Fibroblast of villous mesenchyme (primary cell): ENCODE data around the gene FOXRED2. TPM values are rescaled to one million over a fixed set of nuclear protein-coding genes. Genes with fewer than 3 reads are reported as not detected.

Experiments
- DNase-seq: peaks from one replicate; pipeline ENCODE4 v3.0.0-alpha.2; 2010; ENCODE audit warnings: low read depth
- H3K4me3 ChIP-seq: 2 replicates; pipeline ENCODE4 v1.5.1; 2011; ENCODE audit warnings: low read depth, mild to moderate bottlenecking, low read length
- total RNA-seq: library from RNA; depleted of rRNA; stranded (reverse); fragments of >200 nt; gene quantifications from 2 replicates; pipeline ENCODE4 v1.2.3, GENCODE V29; 2012
- TF ChIP-seq, protein P1 (sequence below): IDR thresholded peaks from 2 replicates; pipeline ENCODE4 v1.5.1; 2012; ENCODE audit warnings: low read depth, mild to moderate bottlenecking, low read length; ENCODE audit not compliant: insufficient read depth

The FOXRED2 gene
- total RNA-seq, 1 donor = 10.4 TPM

DNA sequence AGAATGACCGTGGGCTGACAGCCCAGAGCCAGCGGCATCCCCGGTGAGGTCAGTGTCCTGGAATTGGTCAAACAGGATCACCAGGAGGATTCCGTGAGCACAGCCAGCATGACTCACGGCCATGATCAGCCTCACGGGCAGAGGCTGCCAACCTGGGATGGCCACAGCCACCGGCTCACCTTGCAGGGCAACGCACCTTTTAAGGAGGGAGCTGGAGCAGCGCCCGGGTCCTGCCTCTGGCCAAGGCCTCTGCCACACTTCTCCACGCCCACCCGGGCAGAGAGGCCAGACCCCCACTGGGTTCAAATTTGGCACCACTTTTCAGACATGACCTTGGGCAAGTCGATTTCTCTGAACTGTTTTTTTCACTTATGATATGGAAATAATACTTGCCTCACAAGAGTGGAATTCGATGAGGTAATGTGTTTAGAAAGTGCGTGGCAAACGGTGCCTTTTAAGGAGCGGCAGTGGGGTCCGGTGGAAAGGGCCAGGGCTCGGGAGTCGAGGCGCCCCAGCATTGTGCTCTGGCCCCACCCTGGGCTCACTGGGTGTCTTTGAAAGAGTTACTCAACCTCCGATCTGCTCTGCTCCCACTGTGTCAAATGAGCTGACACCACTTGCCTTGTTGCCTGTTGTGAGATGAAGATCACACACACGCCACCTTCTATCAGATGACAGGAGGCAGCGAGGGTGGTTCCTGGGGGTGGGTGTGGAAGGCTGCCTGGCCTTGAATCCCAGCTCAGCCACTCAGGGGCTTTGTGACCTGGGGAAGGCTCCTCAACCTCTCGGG, 41.4 kb downstream of the FOXRED2 start:
- DNase-seq = peak; percentile 91
- no peak overlapping the region for H3K4me3 ChIP-seq
- TF ChIP-seq, protein P1, sequence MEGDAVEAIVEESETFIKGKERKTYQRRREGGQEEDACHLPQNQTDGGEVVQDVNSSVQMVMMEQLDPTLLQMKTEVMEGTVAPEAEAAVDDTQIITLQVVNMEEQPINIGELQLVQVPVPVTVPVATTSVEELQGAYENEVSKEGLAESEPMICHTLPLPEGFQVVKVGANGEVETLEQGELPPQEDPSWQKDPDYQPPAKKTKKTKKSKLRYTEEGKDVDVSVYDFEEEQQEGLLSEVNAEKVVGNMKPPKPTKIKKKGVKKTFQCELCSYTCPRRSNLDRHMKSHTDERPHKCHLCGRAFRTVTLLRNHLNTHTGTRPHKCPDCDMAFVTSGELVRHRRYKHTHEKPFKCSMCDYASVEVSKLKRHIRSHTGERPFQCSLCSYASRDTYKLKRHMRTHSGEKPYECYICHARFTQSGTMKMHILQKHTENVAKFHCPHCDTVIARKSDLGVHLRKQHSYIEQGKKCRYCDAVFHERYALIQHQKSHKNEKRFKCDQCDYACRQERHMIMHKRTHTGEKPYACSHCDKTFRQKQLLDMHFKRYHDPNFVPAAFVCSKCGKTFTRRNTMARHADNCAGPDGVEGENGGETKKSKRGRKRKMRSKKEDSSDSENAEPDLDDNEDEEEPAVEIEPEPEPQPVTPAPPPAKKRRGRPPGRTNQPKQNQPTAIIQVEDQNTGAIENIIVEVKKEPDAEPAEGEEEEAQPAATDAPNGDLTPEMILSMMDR = no peak

DNA sequence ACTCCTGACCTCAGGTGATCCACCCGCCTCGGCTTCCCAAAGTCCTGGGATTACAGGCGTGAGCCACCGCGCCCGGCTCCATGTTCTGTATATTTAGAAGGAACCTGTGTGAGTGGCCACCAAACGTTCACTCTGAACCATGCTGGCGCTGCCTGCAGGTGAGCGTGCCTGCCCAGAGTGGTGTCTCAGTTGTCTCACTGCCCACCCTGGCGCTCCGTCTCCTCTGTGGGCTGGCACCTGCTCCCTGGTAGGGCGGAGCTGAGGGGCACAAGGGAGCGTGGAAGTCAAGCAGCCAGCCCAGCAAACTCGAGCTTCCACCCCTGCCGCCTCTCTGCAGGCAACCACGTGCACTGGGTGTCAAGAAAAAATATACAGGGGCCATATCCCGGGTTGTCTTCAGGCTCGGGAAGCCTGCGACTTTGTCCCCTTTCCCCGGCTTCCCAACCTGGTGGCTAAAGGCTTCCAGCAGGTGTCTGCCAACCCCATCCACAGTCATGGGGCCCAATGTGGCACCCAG, 42.1 kb downstream of the FOXRED2 start:
- no peak overlapping the region for H3K4me3 ChIP-seq
- no peak for DNase-seq
- TF ChIP-seq, protein P1 = no peak

DNA sequence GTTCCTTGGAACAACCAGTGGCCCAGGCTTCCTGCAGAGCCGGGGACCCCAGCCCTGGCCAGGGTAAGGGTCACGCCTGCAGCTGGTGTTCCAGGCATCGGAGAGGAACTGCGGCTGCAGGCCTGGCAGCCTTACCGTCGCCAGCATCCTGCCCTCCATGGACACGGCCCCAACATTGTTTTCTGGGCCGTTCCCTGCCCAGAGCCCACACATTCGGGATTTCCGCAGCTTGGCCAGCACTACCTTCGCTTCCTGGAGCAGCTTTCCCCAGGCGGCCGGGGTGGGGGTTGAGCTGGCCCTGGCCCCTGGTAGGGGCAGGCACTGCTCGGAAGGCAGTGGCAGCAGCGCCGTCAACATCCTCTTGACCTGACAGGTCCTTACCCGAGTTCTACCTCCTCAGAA, 43.1 kb downstream of the FOXRED2 start:
- no peak for DNase-seq
- TF ChIP-seq, protein P1 = no peak
- no peak overlapping the region for H3K4me3 ChIP-seq

DNA sequence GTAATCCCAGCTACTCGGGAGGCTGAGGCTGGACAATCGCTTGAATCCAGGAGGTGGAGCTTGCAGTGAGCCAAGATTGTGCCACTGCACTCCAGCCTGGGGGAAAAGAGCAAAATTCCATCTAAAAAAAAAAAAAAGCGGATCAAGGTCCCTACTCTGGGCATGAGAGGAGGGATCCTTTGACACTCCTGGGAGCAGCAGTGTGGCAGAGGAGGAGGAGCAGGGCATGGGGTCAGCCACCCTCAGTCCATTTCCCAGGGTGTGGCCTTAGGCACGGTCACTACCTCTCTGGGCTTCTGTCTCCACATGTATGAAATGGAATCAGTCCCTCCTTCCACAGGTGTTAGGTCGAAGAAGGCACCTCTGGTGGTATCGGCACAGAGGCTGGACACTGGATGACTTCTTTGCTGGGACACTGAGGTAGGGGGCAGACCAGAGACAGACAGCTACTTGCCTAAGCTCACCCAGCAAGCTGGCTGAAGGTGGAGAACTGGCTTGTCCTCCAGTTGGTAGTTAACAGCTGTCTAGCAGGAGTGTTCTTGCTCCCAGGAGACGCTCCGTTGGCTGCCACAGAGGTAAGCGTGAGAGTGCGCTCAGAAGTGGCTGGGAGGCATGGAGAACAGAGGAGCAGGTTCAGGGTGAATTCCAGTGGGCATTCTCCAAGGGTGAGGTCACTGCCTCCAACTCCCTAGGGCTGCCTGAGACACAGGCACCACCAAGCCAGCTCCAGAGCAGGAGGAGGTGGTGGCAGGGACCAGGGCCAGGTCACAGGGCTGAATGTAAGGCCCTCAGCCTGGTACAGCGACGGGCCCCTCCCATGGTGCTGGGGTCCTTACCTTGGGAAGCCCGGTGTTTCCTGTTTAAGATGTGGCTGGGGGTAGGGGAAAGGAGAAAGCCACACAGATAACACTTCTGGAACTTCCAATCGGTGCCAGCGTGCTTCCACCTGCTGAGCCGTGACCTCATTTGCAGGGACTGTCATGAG, 44.9 kb downstream of the FOXRED2 start:
- H3K4me3 ChIP-seq = no peak overlapping the region
- TF ChIP-seq, protein P1 = no peak
- DNase-seq = peak; percentile 61

DNA sequence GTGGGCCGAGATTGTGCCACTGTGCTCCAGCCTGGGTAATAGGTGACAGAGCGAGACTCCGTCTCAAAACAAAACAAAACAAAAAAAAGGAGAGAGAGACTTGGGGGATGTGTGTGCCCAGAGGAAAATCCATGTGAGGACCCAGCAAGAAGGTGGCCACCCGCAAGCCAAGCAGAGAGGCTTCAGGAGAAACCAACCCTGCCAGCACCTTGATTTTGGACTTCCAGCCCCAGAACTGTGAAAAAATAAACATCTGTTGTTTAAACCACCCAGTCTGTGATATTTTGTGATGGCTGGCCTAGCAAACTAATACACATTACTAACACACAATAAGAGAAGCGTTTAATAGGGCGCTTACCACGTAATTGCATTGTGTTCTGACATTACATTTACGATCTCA, 46.6 kb downstream of the FOXRED2 start:
- no peak for DNase-seq
- TF ChIP-seq, protein P1 = no peak
- H3K4me3 ChIP-seq = no peak overlapping the region

DNA sequence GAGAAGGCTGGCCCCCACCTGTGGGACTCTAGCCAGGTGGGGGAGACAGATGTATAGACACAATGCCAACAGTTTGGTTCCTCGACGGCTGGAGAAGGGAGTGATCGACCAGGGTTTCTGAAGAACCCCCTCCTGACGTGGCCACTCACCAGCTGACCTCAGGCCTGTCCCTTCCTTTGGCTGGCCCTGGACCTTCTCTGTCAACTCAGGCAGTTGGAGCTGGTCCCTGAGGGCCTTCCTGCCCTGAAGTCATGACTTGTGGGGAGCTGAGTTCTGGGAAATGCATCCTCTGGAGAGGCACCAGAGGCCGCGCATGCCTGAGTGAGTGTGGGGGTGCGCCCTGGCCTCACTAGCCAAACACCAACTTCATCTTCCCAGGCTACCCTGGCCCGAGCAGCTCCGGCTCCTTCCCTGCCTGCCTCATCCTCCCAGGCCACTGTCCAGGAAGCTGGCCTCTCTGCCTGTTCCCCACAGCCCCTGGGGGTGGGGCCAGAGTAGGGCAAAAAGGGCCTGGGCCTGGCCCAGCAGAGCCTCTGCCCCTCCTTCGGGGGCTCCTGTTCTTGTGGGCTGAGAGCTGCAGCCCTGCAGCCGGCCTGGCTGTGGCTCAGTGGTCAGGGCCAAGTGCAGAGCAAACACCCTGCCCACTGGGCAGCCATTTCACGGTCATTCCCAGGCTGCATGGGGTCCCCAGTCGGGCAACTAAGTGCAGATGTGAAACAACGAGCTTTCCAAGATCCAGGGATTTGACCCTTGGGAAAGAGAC, 49.0 kb downstream of the FOXRED2 start:
- H3K4me3 ChIP-seq = no peak overlapping the region
- TF ChIP-seq, protein P1 = no peak
- peak; percentile 57 for DNase-seq
